ENCODE measurements around the gene ZDHHC1. TPM values are rescaled to one million over a fixed set of nuclear protein-coding genes. Genes with fewer than 3 reads are reported as not detected.

The ZDHHC1 gene
- total and polyA plus RNA-seq, 2 of the 13 experiments (the other 11 are each of a cell fraction or from before 2014, with no cell fraction given), result 0.51 to 1.1 TPM

GRCh38 chr16:67393111-67393787 lies 23.0 kb downstream of the ZDHHC1 start, which contains the start of gene TPPP3 (continued):
- TF ChIP-seq ZNF609 (CRISPR knock-in tag; IDR thresholded peaks at IDR 0.05; ENCODE audit: borderline replicate concordance), result no peak
- no peak for TF ChIP-seq GABPA (IDR thresholded peaks at IDR 0.05; ENCODE audit: low read depth, low read length)
- TF ChIP-seq GABPA (CRISPR knock-in tag; IDR thresholded peaks at IDR 0.05; ENCODE audit: low read depth), result no peak
- TF ChIP-seq USF2 (IDR thresholded peaks at IDR 0.05; ENCODE audit: low read depth, low read length), result no peak
- TF ChIP-seq USF2 (CRISPR knock-in tag; IDR thresholded peaks at IDR 0.05; ENCODE audit: borderline replicate concordance), result no peak
- TF ChIP-seq HMGA1 (CRISPR knock-in tag; conservative IDR thresholded peaks at IDR 0.05), result no peak
- TF ChIP-seq ZNF879 (CRISPR knock-in tag; IDR thresholded peaks at IDR 0.05), result no peak
- TF ChIP-seq MYPOP (CRISPR knock-in tag; IDR thresholded peaks at IDR 0.05), result no peak
- TF ChIP-seq EP300 (IDR thresholded peaks at IDR 0.05; ENCODE audit: low read depth in 2 of 2, low read length in 2 of 2), result peak in 1 of 2 experiments; percentile 42; a peak in 1 of 4 replicates
- no peak for TF ChIP-seq EP300 (CRISPR knock-in tag; IDR thresholded peaks at IDR 0.05; ENCODE audit: borderline replicate concordance)
- TF ChIP-seq ZC3H4 (CRISPR knock-in tag; IDR thresholded peaks at IDR 0.05; ENCODE audit: borderline replicate concordance), result no peak
- TF ChIP-seq PAX8 (CRISPR knock-in tag; IDR thresholded peaks at IDR 0.05; ENCODE audit: borderline replicate concordance), result no peak
- no peak for TF ChIP-seq RFX5 (IDR thresholded peaks at IDR 0.05; ENCODE audit: low read depth, low read length)
- TF ChIP-seq TRIM22 (IDR thresholded peaks at IDR 0.05), result no peak
- TF ChIP-seq SIN3A (IDR thresholded peaks at IDR 0.05; ENCODE audit: borderline replicate concordance, low read depth, low read length), result no peak
- TF ChIP-seq MTF1 (CRISPR knock-in tag; IDR thresholded peaks at IDR 0.05), result no peak
- no peak for TF ChIP-seq ZNF703 (CRISPR knock-in tag; IDR thresholded peaks at IDR 0.05; ENCODE audit: borderline replicate concordance)
- TF ChIP-seq CENPBD1 (CRISPR knock-in tag; IDR thresholded peaks at IDR 0.05; ENCODE audit: borderline replicate concordance, low read depth), result no peak
- TF ChIP-seq ZNF33A (CRISPR knock-in tag; IDR thresholded peaks at IDR 0.05; ENCODE audit: borderline replicate concordance), result no peak

All from HepG2 (cell line).